Hippocampal formation (tissue), 2 donors: Measurements from ENCODE around the gene CNRIP1.
"Not testable (repeated sequence)": the region's sequence is repeated elsewhere in the genome, so short reads cannot be mapped to it uniquely, and the experiment has no call there.

Experiments used
- DNase-seq, 2 donors: peaks; one replicate each; lab custom pipeline; 2025; lab: John Stamatoyannopoulos, UW

The CNRIP1 gene, protein sequence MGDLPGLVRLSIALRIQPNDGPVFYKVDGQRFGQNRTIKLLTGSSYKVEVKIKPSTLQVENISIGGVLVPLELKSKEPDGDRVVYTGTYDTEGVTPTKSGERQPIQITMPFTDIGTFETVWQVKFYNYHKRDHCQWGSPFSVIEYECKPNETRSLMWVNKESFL

GRCh38 chr2:68319398-68320117, at the start of gene CNRIP1:
TSS of gene CNRIP1 (minus strand) at chr2:68319949. CDS start at chr2:68319400, 549 bp downstream.
- DNase-seq, result peak; percentile 57 to 64

DNA sequence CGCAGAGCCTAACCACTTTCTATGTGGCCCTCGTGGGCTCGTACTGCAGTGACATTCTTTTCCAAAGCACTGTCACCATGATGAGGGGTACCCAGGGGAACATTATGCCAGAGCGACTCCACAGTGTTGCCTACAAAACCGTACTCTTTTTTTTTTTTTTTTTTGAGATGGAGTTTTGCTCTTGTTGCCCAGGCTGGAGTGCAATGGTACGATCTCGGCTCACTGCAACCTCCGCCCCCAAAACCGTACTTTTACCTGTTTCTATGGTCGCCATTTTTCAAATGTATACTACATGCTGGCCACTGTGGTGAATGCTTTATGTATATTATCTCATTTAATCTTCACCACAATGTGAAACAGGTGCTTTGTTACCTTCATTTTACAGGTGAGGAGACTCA, 49.6 kb upstream of the CNRIP1 start:
- DNase-seq, result no peak

DNA sequence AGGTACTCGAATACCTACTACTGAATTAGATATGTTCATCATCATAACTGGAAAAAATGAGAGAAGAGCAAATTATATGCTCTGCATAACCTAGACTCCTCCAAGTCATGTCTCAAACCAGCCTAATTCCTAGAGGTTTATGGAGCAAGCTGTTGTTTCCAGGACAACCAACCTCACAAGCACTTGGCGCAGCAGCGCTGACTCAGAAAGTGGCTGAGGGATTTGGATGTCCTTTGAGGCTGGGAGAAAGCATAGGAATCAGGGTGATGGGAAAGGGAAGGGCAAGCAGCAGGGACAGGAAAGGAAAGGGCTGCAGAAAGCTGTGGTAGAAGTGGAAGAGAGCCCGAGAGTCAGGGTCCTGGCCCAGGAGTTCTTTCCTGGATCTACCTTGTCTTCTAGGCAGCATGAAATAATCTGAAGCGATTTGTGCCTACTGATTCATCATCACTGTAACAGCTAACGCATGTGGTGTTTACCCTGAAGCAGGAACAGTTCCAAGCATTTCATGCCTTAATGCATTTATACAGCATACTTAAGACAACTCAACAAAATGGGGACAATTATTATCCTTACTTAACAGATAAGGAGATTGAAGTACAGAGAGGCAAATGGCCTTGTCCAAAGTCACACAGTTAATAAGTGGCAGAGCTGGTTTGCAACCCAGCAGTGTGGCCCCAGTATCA, 49.0 kb upstream of the CNRIP1 start:
- peak; percentile 21 to 52 for DNase-seq

DNA sequence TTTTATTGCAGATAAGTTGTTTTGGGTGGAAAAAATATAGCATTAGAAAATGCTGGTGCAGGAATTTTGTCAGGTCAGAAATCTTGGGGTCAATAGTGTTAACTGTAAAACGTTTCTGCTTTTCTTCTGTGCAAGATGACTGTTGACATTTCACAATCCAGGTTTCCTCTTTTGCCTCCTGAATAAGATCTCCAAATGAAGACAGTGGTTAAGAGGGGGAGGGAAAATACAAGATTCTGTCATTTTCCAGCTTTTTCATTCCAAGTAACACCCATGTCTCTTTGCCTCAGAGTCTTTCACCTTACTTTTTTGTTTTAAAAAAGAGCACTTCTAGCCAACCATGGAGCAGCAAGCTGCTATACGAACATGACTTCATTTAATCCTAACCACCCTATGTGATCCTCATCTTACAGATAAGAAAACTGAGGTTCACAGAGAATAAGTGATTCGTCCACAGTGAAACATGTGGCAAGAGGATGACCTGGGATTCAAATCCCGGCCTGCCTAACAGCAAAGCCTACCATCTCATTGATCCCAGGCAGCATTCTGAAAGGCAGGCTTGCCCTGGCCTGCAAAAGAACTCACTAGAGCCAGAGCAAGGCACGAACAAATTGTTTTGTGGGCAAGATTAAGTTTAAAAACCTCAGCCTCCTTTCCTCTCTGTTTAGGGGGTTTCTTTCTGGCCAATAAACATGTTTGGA, 48.4 kb upstream of the CNRIP1 start:
- DNase-seq, result no peak

DNA sequence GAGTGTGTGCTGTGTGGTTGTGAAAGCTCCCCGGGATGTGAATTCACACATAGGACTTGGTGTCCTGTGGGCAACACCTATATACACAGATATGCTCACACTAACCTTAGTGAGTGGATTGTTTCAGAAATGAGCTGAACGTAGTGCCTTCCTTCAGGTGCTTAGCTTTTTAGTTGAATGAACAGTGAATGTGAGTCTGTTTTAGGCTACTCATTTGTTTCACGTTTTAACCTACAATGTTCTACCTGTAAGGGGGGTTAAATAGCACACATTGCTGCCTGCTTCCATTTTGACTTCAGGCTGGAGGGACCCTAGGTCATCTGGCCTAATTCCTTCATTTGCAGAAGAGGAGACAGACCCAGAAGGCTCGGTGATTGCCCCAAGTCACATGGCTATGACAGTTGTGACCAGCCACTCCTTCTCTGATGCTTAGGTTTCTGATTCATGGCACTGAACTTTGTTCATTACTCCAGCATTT, 46.4 kb upstream of the CNRIP1 start:
- no peak for DNase-seq

- DNase-seq, result peak in 1 of 2 donors; percentile 38
These were observed 45.3 kb upstream of the CNRIP1 start, which contains the start of gene PLEK for GRCh38 chr2:68365087-68365486. TSS of gene PLEK (plus strand) at chr2:68365282. CDS start at chr2:68365352, 70 bp downstream.

DNA sequence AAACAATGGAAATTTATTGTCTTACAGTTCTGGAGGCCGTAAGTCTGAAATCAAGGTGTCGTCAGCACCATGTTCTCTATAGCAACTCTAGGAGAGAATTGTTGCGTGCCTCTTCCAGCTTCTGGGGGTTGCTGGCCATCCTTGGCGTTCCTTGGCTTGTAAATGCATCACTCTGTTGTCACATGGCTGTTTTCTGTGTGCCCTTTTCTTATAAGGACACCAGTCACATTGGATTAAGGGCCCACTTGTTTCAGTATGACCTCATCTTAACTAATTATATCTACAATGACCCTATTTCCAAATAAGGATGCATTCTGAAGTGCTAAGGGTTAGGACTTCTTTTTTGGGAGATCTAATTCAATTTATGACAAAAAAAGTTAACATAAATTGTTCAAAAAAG, 44.0 kb upstream of the CNRIP1 start:
- DNase-seq, result no peak

- DNase-seq, result peak in 1 of 2 donors; percentile 14
These were observed 43.0 kb upstream of the CNRIP1 start for GRCh38 chr2:68362749-68363148.

DNA sequence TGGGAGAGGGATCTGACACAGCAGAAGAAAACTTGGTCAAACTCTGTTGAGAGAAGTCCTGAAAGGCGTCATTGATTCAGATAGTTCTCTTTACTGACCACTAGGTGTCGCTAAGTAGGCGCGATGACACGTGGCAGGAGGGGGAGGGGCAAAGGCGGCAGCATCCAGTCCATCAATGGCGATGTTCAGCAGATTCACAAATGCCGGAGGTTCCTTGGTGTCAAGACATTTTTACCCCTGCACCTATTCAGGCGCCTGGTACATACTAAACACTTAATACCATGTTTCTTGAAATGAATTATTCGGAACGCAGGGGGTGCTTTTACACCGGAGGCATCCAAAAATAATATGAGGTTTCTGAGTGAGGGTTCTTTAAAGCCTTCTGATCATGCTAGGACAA, 42.3 kb upstream of the CNRIP1 start:
- peak; percentile 30 to 53 for DNase-seq

DNA sequence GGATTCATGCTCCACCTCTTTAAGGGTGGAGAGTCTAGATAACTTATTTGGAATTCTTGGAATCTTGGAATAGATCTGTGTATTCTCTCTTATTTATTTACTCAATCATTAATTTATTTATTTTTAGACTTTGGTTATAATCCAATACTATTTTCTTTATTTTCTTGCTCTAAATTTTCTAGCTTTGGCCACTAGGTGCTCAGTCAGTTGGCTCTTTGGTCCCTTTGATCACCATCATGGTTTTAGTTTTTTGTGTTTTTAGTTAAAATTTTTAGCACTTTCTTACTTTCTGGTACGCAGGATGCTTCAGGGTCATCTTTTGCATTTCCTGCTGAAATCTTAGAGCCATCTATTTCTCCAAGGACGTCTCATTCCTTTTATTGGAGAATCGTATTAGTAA, 40.1 kb upstream of the CNRIP1 start:
- DNase-seq, result no peak

DNA sequence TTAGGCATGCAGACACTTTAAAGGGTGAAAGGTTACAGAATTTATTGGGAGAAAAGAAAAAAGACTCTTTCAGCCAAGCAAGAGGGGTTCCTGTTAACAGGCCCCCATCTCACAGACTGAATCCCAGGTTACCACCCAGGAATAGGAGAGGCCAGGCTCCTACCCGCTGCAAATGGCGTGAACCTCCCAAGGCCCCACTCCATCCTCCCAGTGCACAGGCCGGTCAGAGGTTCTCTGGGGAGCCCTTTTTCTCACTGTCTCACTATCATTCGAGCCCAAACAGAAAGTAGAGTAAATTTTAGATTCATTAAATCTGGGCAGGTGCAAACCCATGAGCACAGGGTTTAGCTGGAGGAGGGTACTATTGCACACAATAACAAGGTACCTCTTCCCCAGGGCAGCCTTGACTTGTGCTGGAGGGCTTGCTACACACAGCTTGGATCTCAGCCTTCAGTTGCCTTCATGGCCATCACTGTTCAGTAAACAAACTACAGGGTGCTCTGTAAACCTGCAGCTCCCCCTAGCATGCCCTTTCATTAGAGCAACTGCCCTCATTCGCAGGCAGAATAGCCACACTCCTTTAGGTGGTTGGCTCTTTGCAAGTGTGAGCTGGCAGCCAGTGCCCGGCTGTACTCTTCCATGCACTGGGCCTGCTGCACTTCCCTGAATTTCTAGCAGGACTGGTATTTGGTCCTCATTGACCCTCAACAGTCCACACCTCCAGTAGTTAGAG, 38.0 kb upstream of the CNRIP1 start:
- DNase-seq, result peak in 1 of 2 donors; percentile 38

DNA sequence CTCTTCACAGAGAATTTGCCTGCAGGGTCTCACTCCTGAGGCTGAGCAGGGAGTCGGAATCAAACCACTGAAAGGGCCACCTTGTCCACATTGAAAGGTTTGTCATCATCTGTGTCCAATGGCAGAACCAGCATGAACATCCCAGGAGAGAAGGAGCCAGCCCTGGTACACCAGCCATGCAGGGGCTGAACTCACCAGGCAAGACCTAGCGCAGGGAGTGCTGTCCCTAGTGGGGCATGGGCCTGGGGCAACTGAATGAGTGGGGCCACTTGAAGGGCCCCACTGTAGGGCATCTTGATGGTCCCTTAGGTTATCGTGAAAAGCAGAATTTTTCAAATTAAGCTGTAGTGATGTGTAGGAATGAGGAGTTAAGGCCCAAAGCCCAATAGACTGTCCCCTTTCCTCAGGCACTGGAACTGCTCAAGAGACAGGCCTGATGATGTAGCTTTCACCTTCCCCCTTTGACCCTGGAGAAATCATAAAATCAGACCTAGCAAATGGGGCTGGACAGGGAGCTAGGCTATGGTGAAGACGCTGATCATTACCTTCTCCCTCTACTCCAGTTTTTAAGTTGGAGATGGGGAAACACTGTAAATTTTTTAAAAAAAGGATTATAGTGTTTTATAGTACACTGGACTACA, 37.0 kb upstream of the CNRIP1 start:
- no peak for DNase-seq

GRCh38 chr2:68352651-68353391, 33.1 kb upstream of the CNRIP1 start:
- DNase-seq, result no peak

DNA sequence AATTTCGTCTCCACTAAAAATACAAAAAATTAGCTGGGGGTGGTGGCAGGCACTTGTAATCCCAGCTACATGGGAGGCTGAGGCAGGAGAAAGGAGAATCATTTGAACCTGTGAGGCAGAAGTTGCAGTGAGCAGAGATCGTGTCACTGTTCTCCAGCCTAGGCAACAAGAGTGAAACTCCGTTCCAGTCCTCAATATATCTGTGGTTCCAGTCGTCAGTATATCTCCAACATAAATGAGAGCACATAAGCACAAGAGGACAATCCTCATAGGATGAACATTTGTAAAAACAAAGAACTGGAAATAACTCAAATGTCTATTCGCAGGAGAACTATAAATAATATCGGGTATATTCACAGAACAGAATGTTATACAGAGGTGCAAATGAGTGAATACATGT, 32.2 kb upstream of the CNRIP1 start:
- no peak for DNase-seq

- DNase-seq, result not testable (repeated sequence)
These were observed 29.3 kb upstream of the CNRIP1 start for GRCh38 chr2:68349091-68349490.

GRCh38 chr2:68345129-68345875, 25.6 kb upstream of the CNRIP1 start:
- no peak for DNase-seq

DNA sequence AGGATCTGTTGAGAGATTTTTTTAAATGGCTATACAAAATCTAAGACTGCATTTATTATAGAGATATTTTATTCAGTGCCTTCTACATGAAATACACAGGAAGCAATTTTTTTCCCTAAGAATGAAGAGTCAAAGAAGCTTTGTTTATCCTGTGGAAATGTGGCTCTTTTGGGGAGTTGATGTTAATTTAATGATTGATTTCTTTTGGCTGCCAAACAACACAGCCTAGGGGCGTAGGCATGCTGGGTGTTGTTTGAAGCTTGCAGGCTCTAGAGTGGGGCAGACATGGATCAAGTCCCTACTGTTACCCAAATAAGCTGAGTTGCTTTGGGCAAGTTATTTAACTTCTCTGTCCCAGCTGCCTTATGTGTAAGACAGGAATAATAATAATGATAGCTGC, 24.3 kb upstream of the CNRIP1 start:
- DNase-seq, result no peak

DNA sequence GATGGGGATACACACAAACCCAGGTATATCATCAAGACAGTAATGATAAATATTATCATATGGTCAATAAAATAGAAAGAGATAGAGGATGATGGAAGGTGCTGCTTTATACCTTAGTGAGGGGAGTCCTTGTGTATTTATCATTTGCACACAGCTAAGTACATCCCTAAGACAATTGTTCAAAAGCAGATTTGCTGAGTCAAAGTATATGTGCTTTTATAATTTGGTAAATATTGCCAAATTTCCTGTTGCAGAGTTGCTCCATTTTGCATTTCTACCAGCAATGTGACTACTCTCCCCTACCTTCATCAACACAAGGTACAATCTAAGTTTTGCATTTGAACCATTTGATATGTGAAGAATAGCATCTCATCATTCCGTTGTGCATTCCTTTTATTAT, 22.7 kb upstream of the CNRIP1 start:
- DNase-seq, result no peak

DNA sequence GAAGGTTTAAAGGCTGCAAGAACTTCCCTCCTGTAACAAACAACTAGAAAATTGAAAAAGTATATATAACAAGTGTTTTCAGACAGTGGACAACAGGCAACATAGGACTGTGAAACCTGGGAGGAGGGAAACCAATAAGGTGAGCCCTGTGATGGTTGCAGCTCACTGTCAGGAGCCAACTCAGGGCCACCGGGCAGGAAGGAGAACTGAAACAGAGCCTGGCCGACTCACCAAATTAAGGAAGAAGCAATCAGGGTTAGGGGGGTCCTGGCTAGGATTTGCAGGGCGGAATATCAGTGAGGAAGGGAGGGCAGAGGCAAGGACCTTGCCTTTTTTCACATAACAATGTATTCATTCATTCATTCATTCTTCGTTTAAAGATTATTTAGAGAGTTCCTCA, 21.8 kb upstream of the CNRIP1 start:
- no peak for DNase-seq

GRCh38 chr2:68341062-68341329, 21.2 kb upstream of the CNRIP1 start:
- DNase-seq, result no peak
